ENCODE measurements around the gene IGFALS.

GRCh38 chr16:1776672-1776955, 16.9 kb downstream of the IGFALS start:
- no peak for TF ChIP-seq ELF4 (IDR thresholded peaks at IDR 0.05)
- TF ChIP-seq HDGF (IDR thresholded peaks at IDR 0.05; ENCODE audit: borderline replicate concordance), result no peak
- TF ChIP-seq ZNF384 (IDR thresholded peaks at IDR 0.05), result no peak
- TF ChIP-seq LEF1 (IDR thresholded peaks at IDR 0.05; ENCODE audit: borderline replicate concordance), result no peak
- no peak for TF ChIP-seq SUZ12 (IDR thresholded peaks at IDR 0.05)
- TF ChIP-seq CTBP1 (IDR thresholded peaks at IDR 0.05; ENCODE audit: borderline replicate concordance), result no peak
- TF ChIP-seq FOXM1 (IDR thresholded peaks at IDR 0.05; ENCODE audit: borderline replicate concordance), result no peak
- no peak for TF ChIP-seq NFRKB (IDR thresholded peaks at IDR 0.05)
- TF ChIP-seq SP1 (IDR thresholded peaks at IDR 0.05), result no peak
- no peak for TF ChIP-seq L3MBTL2 (conservative IDR thresholded peaks at IDR 0.05)
- no peak for TF ChIP-seq FOXK2 (IDR thresholded peaks at IDR 0.05)
- no peak for TF ChIP-seq BHLHE40 (IDR thresholded peaks at IDR 0.05; ENCODE audit: borderline replicate concordance)
